ENCODE measurements around the gene SGMS1.
"Not testable (repeated sequence)": the region's sequence is repeated elsewhere in the genome, so short reads cannot be mapped to it uniquely, and the experiment has no call there.

DNA sequence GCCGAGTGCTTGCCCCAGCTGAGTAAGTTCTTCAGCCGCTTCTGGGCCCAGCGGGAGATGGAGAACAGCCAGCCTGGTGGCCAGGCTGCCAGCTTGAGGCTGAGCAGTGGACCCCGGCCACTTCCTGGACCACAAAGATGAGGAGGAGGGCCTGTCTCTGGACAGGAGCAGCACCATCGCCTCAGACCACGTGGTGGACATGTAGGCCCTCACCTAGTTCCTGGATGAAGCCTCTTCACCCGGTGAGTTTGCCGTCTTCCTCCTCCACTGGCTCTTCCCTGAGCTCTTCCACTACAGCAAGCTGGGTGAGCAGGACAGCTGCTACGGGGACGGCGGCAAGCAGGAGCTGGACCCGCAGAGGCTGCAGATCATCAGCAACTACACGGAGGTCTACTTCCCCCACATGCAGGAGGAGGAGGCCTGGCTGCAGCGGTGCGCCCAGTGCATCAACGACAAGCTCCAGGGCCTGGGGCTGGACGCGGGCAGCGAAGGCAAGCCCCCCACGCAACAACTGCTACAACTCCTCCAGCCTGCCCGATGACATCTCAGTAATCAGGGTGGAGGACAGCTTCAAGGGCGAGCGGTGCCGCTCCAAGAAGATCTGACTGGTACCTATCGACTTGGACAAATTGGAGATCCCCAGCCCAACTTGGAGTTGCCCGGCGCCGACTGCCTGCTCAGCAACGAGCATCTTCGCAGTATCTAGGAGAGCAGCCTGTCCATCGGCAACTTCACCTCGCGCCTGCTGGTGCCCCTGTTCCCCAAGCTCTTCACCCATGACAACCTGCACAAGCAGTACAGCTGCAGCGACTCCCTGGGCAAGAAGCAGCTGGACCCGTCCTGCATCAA is 35.5 kb upstream of the SGMS1 start:
- not testable (repeated sequence) for TF ChIP-seq CTCF (IDR thresholded peaks at IDR 0.05); ZFX (IDR thresholded peaks at IDR 0.05; ENCODE audit: borderline replicate concordance)
